ENCODE results near the gene SLC25A46. TPM values are rescaled to one million over a fixed set of nuclear protein-coding genes. Genes with fewer than 3 reads are reported as not detected.

The SLC25A46 gene
- total and polyA plus RNA-seq, 2 donors (not counting 1 experiment from before 2014, with no cell fraction given): 17.6 to 36.9 TPM

GRCh38 chr5:110751902-110752762 lies 13.3 kb downstream of the SLC25A46 start:
- Histone ChIP-seq H3K4me3 (ENCODE audit: control extremely low read depth in 1 of 5, extremely low read depth in 1 of 5, insufficient read depth in 1 of 5, low read depth in 2 of 5, low read length in 4 of 5) (no peak overlapping the region), H3K79me2 (ENCODE audit: control insufficient read depth, insufficient read depth, low read length) (peaks cover 4% of the 10 kb centered on the region), H3K9ac (ENCODE audit: low read length) (no peak overlapping the region), H3K4me2 (replicated peaks; ENCODE audit: low read depth, low read length, poor library complexity, severe bottlenecking) (peak overlapping the region; percentile 9), H4K20me1 (ENCODE audit: control insufficient read depth, insufficient read depth, low read length, poor library complexity, severe bottlenecking) (no peaks in the 10 kb centered on the region), H3K27ac (ENCODE audit: low read length in 2 of 2) (peak overlapping the region in 1 of 2 donors; percentile 62), H2AFZ (ENCODE audit: insufficient read depth, low read depth, low read length, poor library complexity, severe bottlenecking) (no peak overlapping the region), H3K27me3 (replicated peaks in 1 of 4; ENCODE audit: control extremely low read depth in 1 of 4, control insufficient read depth in 3 of 4, insufficient read depth in 4 of 4, low read length in 3 of 4) (no peaks in the 10 kb centered on the region), H3K4me1 (ENCODE audit: control insufficient read depth in 2 of 2, insufficient read depth in 2 of 2, low read length in 2 of 2) (peaks cover 0 to 7% of the 10 kb centered on the region in 2 donors), H3K9me3 (ENCODE audit: control extremely low read depth in 1 of 3, control insufficient read depth in 2 of 3, insufficient read depth in 1 of 3, low read length in 2 of 3) (no peaks in the 10 kb centered on the region), H3K36me3 (replicated peaks in 1 of 2; ENCODE audit: control extremely low read depth in 1 of 2, control insufficient read depth in 1 of 2, extremely low read depth in 1 of 2, insufficient read depth in 2 of 2, low read length in 1 of 2) (peaks cover 16 to 45% of the 10 kb centered on the region in 2 experiments)
- no peaks in the 10 kb centered on the region for H3K27me3 Mint-ChIP-seq
- H3K9me3 Mint-ChIP-seq (ENCODE audit: insufficient read depth): no peaks in the 10 kb centered on the region
- intact Hi-C loops (cut with micrococcal nuclease): no loop called here
- POLR2A ChIA-PET: no interaction called here
- 31% methylated on average over 5 of the region's 8 CpGs for WGBS (ENCODE audit: insufficient coverage)
- DNase-seq (peak; percentile 47), ATAC-seq (ENCODE audit: low read depth) (peak; percentile 81)
- no peak for TF ChIP-seq CTCF (IDR thresholded peaks at IDR 0.05)
- peaks cover 20% of the 10 kb centered on the region for H3K4me1 Mint-ChIP-seq
- H3K4me3 Mint-ChIP-seq: peak overlapping the region; percentile 11
- peak overlapping the region; percentile 28 for H3K27ac Mint-ChIP-seq
- CTCF ChIA-PET: no interaction called here

- peaks cover 4% of the 10 kb centered on the region for H3K79me2 ChIP-seq (ENCODE audit: control insufficient read depth, insufficient read depth, low read length)
- DNase-seq (no peak), ATAC-seq (ENCODE audit: low read depth) (no peak)
- H3K27me3 ChIP-seq (replicated peaks in 1 of 4; ENCODE audit: control extremely low read depth in 1 of 4, control insufficient read depth in 3 of 4, insufficient read depth in 4 of 4, low read length in 3 of 4): no peaks in the 10 kb centered on the region
- H3K4me3 ChIP-seq (ENCODE audit: control extremely low read depth in 1 of 5, extremely low read depth in 1 of 5, insufficient read depth in 1 of 5, low read depth in 2 of 5, low read length in 4 of 5): no peak overlapping the region
- peaks cover 14 to 46% of the 10 kb centered on the region in 2 experiments for H3K36me3 ChIP-seq (replicated peaks in 1 of 2; ENCODE audit: control extremely low read depth in 1 of 2, control insufficient read depth in 1 of 2, extremely low read depth in 1 of 2, insufficient read depth in 2 of 2, low read length in 1 of 2)
- H3K4me1 ChIP-seq (ENCODE audit: control insufficient read depth in 2 of 2, insufficient read depth in 2 of 2, low read length in 2 of 2): peaks cover 0 to 7% of the 10 kb centered on the region in 2 donors
- peak overlapping the region in 1 of 2 donors; percentile 62 for H3K27ac ChIP-seq (ENCODE audit: low read length in 2 of 2)
- 63% methylated on average over 1 of the region's 1 CpG for WGBS (ENCODE audit: insufficient coverage)
- H3K9me3 ChIP-seq (ENCODE audit: control extremely low read depth in 1 of 3, control insufficient read depth in 2 of 3, insufficient read depth in 1 of 3, low read length in 2 of 3): no peaks in the 10 kb centered on the region
- no peaks in the 10 kb centered on the region for H4K20me1 ChIP-seq (ENCODE audit: control insufficient read depth, insufficient read depth, low read length, poor library complexity, severe bottlenecking)
- ChIA-PET POLR2A (no interaction called here), CTCF (no interaction called here)
- peak overlapping the region; percentile 7 for H3K27ac Mint-ChIP-seq
- no peak for TF ChIP-seq CTCF (IDR thresholded peaks at IDR 0.05)
- TF ChIP-seq EZH2 (IDR thresholded peaks at IDR 0.05; ENCODE audit: borderline replicate concordance, insufficient read depth, low read depth, low read length, poor library complexity, severe bottlenecking): no peak
- intact Hi-C loops (cut with micrococcal nuclease): no loop called here
- H3K9me3 Mint-ChIP-seq (ENCODE audit: insufficient read depth): no peaks in the 10 kb centered on the region
- H3K4me2 ChIP-seq (replicated peaks; ENCODE audit: low read depth, low read length, poor library complexity, severe bottlenecking): no peak overlapping the region
- H3K4me3 Mint-ChIP-seq: no peak overlapping the region
- peaks cover 20% of the 10 kb centered on the region for H3K4me1 Mint-ChIP-seq
- H2AFZ ChIP-seq (ENCODE audit: insufficient read depth, low read depth, low read length, poor library complexity, severe bottlenecking): no peak overlapping the region
- no peaks in the 10 kb centered on the region for H3K27me3 Mint-ChIP-seq
- no peak overlapping the region for H3K9ac ChIP-seq (ENCODE audit: low read length)
Measured at GRCh38 chr5:110752953-110753352, 14.1 kb downstream of the SLC25A46 start.

All from B cell (primary cell).